Activated T-helper 1 cell treated with Interleukin-2 at 50 U/mL for 16 hours (primary cell): Measurements from ENCODE around the gene TMEM53.
"Not testable (repeated sequence)": the region's sequence is repeated elsewhere in the genome, so short reads cannot be mapped to it uniquely, and the experiment has no call there.

Experiments used
- DNase-seq: peaks from one replicate; pipeline ENCODE4 v3.0.0-alpha.2; 2020; ENCODE audit warnings: low read depth

The TMEM53 gene

GRCh38 chr1:44674113-44675000, at the start of gene TMEM53, which contains the start of gene ARMH1:
TSS of gene TMEM53 (minus strand) at chr1:44674481. CDS start at chr1:44674391, 90 bp downstream.
TSS of gene ARMH1 (plus strand) at chr1:44674714. CDS start at chr1:44689698, 14,984 bp downstream.
- peak; percentile 92 for DNase-seq

DNA sequence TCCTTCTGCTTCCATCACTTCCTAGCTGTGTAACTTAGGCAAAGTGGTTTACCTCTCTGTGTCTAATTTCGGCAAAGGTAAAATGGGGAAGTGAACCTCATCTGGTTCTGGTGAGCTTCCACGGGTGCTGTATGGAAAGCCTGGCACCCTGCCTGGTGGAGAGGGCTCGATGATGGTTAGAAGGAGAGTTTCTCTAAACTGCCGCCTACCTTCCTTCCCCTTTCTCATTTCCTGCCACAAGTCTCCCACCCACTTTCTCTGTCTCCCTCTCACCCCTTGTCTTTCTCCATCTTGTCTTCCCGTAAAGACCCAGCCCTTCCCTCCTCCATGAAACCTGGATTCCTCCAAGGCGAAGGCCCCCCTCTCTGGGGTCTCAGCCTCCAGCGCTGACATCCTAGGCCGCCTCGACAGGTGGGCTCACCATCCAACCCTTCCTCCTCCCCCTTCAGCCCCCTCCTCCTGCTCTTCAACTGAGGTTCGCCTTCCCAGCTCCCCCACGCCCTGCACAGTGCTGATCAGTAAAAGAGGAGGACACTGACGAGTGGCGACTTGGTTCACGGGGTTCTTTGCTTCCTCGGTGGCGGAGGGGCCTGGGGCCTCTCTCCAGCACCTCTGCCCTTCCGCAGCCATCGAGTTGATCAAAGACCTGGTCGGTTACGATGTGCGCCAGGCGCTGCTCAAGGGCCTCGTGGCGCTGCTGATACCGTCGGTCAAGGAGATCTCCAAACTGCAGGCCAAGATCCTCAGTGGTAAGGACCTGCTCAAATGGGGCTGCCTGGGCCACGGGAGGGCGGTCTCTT, 49.4 kb upstream of the TMEM53 start:
- DNase-seq, result no peak

GRCh38 chr1:44723064-44723463, 48.8 kb upstream of the TMEM53 start:
- DNase-seq, result no peak

GRCh38 chr1:44721485-44722361, 47.4 kb upstream of the TMEM53 start:
- DNase-seq, result no peak

DNA sequence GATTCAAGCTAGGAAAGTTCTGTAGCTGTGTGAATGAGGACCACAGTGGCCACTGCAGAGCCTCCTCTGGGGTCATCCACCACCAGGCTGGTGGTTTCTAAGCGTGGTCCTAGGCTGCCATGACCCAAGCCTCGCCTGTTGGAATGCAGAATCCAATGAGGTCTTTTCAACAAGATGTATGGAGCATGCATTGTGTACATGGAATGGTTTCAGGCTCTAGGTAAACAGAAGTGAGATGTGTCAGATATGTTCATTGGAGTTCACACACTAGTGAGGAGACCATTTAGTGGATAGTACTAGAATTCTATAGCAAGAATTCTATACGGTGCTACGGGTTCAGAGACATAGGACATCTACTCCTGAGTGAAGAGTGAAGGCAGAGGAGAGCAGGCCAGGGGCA, 46.0 kb upstream of the TMEM53 start:
- no peak for DNase-seq

DNA sequence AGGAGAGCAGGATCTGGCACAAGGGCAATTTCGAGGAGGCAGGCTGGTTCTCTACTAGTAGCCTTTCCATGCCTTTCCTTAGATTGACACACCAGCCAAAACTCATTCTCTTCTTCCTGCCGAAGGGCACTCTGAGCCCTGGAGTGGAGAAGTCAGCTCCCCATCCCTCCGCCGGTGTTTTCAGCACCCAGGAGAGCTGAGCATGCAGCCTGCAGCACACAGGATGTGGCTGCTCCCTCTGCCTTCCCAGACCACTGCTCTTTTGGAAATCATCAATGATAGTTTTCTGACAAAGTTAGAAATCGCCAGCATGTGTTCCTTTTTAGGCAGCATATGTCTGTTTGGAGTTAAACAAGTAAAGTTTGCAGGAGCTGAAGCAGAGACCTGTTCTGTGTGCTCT, 45.0 kb upstream of the TMEM53 start:
- no peak for DNase-seq

DNA sequence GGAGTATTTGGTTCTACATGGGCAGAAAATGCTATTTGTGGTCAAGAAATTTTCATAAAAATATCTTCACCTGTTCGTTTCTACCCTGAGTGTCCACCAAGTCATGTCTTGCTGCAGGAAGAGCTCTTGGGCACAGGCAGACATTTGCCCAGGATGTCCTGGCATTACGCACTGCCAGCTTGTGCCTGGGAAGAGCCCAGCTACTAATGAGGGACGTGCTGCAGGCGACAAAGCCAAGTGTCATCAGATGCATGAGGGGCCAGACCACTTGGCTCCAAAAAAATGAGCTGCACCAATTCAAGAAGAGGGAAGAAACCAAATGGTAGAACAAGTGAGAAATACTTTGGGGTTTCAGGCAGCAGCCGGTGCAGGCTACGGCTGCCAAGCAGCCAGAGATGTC, 43.8 kb upstream of the TMEM53 start:
- no peak for DNase-seq

DNA sequence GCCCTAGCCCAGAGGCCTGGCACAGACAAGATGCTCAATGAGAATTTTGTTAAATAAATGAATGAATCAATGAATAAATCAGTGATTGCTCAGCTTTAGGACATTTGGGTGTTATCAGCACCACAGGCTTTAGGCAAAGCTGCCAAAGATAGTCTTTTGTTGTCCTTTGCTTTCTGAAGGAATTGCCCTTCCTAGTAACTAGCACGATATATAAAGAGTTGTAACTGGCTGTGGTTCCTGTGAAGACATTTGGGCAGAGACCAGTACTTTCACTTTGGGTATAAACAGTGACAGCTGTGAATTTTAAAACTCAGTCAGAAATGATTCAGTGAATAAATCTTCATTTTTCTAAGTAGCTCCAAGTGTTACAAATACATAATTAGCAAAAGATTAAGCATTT, 43.4 kb upstream of the TMEM53 start:
- DNase-seq, result no peak

- DNase-seq, result no peak
Observed at GRCh38 chr1:44717156-44717555, 42.9 kb upstream of the TMEM53 start.

- DNase-seq, result peak; percentile 45
Observed at GRCh38 chr1:44714944-44715571, 40.8 kb upstream of the TMEM53 start.

DNA sequence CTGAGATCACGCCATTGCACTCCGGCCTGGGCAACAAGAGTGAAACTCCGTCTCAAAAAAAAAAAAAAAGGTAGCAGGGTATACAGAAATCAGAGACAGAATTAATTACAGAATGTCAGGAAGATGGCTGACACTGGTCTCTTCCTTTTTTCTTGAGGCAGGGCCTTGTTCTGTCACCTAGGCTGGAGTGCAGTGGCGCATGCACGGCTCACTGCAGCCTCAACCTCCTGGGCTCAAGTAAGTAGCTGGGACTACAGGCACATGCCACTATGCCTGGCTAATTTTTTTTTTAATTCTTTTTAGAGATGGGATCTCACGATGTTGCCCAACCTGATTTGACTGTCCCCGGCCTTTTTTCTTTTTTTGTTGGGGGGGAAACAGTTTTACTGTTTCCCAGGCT, 40.3 kb upstream of the TMEM53 start:
- no peak for DNase-seq

DNA sequence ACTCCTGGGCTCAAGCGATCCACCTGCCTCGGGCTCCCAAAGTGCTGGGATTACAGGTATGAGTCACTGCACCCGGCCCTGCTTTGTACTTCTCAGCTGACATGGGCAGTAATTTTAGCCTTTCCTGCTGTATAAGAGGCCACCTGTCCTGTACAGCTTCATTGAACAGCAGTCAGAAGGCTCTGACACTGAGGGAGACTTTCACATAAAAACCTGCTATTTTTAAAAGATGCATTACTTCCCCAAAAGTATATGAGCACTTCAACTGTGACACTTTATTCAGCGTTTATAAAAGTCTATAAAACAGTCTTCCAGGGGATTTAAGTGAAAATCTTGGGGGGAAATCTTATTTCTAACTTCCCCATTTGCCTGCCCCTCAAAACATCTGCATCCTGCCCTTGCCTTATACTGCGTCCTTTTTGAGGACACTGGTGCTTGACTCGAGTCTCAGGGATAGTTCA, 39.1 kb upstream of the TMEM53 start:
- DNase-seq, result no peak

DNA sequence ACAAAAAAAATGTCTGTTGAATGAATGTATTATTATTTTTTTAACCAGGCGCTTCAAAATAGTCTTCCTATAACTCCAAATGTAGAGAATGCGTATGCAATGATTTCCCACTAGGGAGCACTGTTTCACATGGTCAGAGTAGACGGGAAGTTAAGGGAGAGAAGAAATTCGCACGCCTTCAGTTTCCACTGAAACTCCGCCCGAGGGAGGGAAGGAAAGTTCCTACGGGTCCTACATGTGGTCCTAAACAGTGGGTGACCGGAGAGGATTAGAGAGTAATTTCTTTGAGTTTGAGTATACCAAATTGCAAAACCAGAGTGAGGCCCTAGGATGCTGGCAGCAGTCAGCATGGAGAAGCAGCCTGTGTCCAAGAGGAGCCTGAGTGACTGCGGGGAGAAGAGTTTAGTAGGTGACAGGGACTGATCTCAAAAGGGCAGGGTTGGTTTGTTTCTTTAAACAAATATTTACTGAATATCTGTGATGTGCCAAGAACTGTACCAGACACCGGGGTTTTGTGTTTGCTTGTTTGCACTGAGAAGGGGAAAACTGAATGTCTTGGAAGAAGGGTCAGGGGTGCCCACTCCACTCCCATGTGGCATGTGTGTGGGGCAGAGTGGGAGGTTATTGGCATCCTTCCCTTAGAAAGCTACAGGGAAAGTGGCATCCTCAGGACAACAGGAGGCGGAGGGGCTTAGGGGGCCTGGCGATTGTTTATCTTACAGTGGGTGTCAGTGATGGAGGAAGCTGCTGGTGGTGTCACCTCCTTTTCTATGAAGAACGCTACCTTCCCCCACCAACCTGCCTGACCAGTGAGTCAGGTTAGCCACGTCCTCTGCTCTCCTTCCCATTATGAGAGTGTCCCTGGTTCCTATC, 33.9 kb upstream of the TMEM53 start:
- DNase-seq, result no peak

GRCh38 chr1:44707112-44707881, 33.0 kb upstream of the TMEM53 start:
- no peak for DNase-seq

GRCh38 chr1:44705938-44706337, 31.7 kb upstream of the TMEM53 start:
- no peak for DNase-seq

GRCh38 chr1:44705470-44705869, 31.2 kb upstream of the TMEM53 start:
- DNase-seq, result no peak

- DNase-seq, result no peak
Observed at GRCh38 chr1:44701141-44701573, 26.9 kb upstream of the TMEM53 start.

DNA sequence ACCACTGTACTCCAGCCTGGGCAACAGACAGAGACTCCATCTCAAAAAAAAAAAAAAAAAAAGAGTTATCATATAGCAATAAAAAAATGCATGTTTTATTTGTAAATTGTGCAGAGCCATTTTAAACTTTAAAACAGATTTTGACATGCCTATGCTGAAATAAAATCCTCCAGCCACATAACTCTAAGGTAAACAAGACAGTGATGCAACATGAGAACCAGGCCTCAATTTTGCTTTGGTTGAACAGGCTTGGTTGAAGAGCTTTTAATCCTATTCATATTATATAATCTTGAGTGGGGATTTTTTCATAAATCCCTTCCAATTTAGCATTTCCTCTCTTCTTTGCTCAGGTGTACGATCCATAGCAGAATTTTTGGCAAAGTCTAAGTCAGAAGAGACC, 26.3 kb upstream of the TMEM53 start:
- DNase-seq, result no peak

GRCh38 chr1:44699375-44699774, 25.1 kb upstream of the TMEM53 start:
- not testable (repeated sequence) for DNase-seq

DNA sequence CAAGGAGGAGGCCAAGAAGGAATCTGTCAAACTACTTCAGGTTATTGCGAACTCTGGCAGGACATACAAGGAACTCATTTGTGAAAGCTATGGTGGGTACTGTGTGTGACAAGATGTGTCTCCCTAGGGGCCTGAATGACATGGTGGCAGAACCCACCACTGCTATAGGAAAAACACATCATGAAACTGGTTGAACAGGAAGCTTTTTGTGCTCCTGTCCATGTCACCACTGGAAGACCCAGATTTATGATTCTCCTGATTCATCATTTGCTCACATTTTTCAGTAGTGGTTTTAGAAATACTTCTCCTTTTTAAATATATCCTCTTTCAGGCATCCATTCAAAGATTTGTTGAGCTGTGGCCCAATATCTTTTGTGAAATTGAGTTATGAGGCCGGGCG, 23.9 kb upstream of the TMEM53 start:
- no peak for DNase-seq
